ENCODE measurements around the gene FOXA1. TPM values are rescaled to one million over a fixed set of nuclear protein-coding genes. Genes with fewer than 3 reads are reported as not detected.

FOXA1 gene
- total and polyA plus RNA-seq, 2 of the 8 experiments (the other 6 are each of a cell fraction or from before 2014, with no cell fraction given): 0.08 to 0.20 TPM

GRCh38 chr14:37598747-37599506 is 3.9 kb upstream of the FOXA1 start (continued):
- TF ChIP-seq SAP30 (IDR thresholded peaks at IDR 0.05; ENCODE audit: insufficient read depth, insufficient replicate concordance, low read length) (no peak), CTBP2 (IDR thresholded peaks at IDR 0.05; ENCODE audit: borderline replicate concordance, insufficient read depth, insufficient read length, low read length) (no peak), KDM1A (IDR thresholded peaks at IDR 0.05; ENCODE audit: borderline replicate concordance, low read length) (no peak), SUZ12 (IDR thresholded peaks at IDR 0.05; ENCODE audit: low read length) (peak; percentile 89), SIN3A (conservative IDR thresholded peaks at IDR 0.05 in 1 of 2, IDR thresholded peaks at IDR 0.05 in 1 of 2; ENCODE audit: low read depth in 1 of 2, low read length in 2 of 2) (no peak), TEAD4 (IDR thresholded peaks at IDR 0.05; ENCODE audit: low read depth, low read length) (no peak), MAFK (IDR thresholded peaks at IDR 0.05; ENCODE audit: low read depth, low read length) (no peak), MAX (IDR thresholded peaks at IDR 0.05) (peak; percentile 42), CHD1 (IDR thresholded peaks at IDR 0.05; ENCODE audit: low read depth, low read length) (no peak), RFX5 (IDR thresholded peaks at IDR 0.05; ENCODE audit: borderline replicate concordance, low read depth, low read length) (no peak), BCL11A (IDR thresholded peaks at IDR 0.05; ENCODE audit: low read depth in 2 of 2, low read length in 2 of 2) (no peak), EZH2 (IDR thresholded peaks at IDR 0.05; ENCODE audit: low read depth, low read length, severe bottlenecking) (peak; percentile 78), SIX5 (IDR thresholded peaks at IDR 0.05; ENCODE audit: low read depth, low read length) (no peak), RBBP5 (IDR thresholded peaks at IDR 0.05; ENCODE audit: borderline replicate concordance, low read depth, low read length) (no peak), SIRT6 (IDR thresholded peaks at IDR 0.05; ENCODE audit: low read length) (no peak), TAF7 (optimal IDR thresholded peaks at IDR 0.05; ENCODE audit: borderline replicate concordance, low read depth, low read length) (no peak), BRCA1 (IDR thresholded peaks at IDR 0.05; ENCODE audit: low read depth, low read length) (no peak), JUN (IDR thresholded peaks at IDR 0.05; ENCODE audit: low read depth, low read length) (no peak), HDAC6 (IDR thresholded peaks at IDR 0.05; ENCODE audit: low read depth, low read length) (no peak), GABPA (IDR thresholded peaks at IDR 0.05; ENCODE audit: borderline replicate concordance, insufficient read depth, low read length) (no peak), CHD2 (IDR thresholded peaks at IDR 0.05; ENCODE audit: low read length) (0 out of 2 replicates have a peak, but pooled peaks have one; percentile 23), E2F6 (IDR thresholded peaks at IDR 0.05) (no peak), YY1 (IDR thresholded peaks at IDR 0.05; ENCODE audit: low read depth, low read length) (no peak), GTF2F1 (IDR thresholded peaks at IDR 0.05; ENCODE audit: borderline replicate concordance, low read depth, low read length) (no peak)
